HepG2 (cell line): ENCODE measurements around the gene COL5A1. TPM values are rescaled to one million over a fixed set of nuclear protein-coding genes. Genes with fewer than 3 reads are reported as not detected.

ENCODE experiments used
- ARNT ChIP-seq: fragments of 450-650 bp; IDR thresholded peaks from 2 replicates; pipeline ENCODE4 v1.6.1; 2017
- EZH2 ChIP-seq: conservative IDR thresholded peaks from 2 replicates; pipeline ENCODE4 v1.6.1; 2012; ENCODE audit warnings: mild to moderate bottlenecking, low read depth, low read length, moderate library complexity
- STAG1 ChIP-seq: sonication (generic); formaldehyde crosslinking; IDR thresholded peaks from 2 replicates; pipeline ENCODE4 v1.4.0; 2020; ENCODE audit warnings: missing genetic modification reagents
- ZFP36L1 ChIP-seq: sonication (generic); formaldehyde crosslinking; IDR thresholded peaks from 2 replicates; pipeline ENCODE4 v1.8.0; 2022; ENCODE audit warnings: mild to moderate bottlenecking, missing genetic modification reagents, moderate library complexity
- ZNF441 ChIP-seq: sonication (generic); formaldehyde crosslinking; IDR thresholded peaks from 2 replicates; pipeline ENCODE4 v1.7.0; 2021; ENCODE audit warnings: missing genetic modification reagents, borderline replicate concordance
- polyA plus RNA-seq, 8 experiments: library from polyadenylated mRNA; depleted of rRNA in 3 of 8; stranded (reverse) in 7 of 8; unstranded in 1 of 8; fragments of >200 nt; fragmentation: Illumina TruSeq in 4 of 8; extraction: Trizol in 4 of 8; gene quantifications; 2 replicates each; pipeline versions ENCODE4 v1.2.1 to v1.2.3, GENCODE V29; 2011 to 2016; ENCODE audit warnings: low read depth in 4 of 8, missing spikeins in 1 of 8, mixed read lengths in 1 of 8; ENCODE audit not compliant: insufficient read depth in 1 of 8
- total RNA-seq, 5 experiments: library from RNA; depleted of rRNA; stranded (reverse); fragments of >200 nt; fragmentation: Illumina TruSeq; extraction: Trizol; gene quantifications; 2 replicates each; pipeline ENCODE4 v1.2.3, GENCODE V29; 2016; ENCODE audit warnings: low read depth in 1 of 5
- TF ChIP-seq, protein P1 (sequence below): fragments of 450-650 bp; IDR thresholded peaks from 2 replicates; pipeline ENCODE4 v1.6.1; 2016
- TF ChIP-seq, protein P2 (sequence below): sonication (generic); formaldehyde crosslinking; IDR thresholded peaks from 2 replicates; pipeline ENCODE4 v1.4.0; 2020; ENCODE audit warnings: missing genetic modification reagents, borderline replicate concordance

Gene COL5A1
- total and polyA plus RNA-seq, 2 of the 13 experiments (the other 11 are each of a cell fraction or from before 2014, with no cell fraction given), result not detected

DNA sequence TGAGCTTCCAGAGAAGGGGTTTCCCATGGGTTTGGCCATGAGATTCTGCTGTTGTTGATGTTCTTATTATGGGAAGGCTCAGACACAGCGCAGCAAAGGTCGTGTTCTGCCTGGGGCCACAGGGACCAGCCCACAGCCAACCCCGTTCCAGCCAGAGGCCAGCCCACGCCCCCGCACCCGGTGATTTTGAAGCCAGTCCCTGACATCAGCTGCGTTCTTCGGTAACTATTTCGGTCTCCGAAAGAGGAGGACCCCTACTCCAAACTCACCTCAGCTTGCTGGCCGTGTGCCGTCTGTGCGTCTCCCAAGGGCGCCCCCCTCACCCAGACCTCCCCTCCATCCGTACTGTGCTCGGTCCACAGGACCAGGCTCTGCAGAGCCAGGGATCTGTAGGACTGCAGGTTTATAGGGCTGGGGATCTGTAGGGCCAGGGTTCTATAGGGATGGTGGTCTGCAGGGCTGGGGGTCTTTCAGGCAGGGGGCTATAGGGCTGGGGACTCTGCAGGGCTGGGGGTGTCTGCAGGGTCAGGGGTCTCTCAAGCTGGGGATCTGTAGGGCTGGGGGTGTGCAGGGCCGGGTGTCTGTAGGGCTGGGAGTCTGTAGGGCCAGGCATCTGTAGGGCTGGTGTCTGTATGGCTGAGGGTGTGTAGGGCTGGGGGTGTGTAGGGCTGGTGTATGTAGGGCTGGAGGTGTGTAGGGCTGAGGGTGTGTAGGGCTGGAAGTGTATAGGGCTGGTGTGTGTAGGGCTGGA is 11.8 kb downstream of the COL5A1 start (continued):
- TF ChIP-seq EZH2, result no peak
- TF ChIP-seq, protein P1, sequence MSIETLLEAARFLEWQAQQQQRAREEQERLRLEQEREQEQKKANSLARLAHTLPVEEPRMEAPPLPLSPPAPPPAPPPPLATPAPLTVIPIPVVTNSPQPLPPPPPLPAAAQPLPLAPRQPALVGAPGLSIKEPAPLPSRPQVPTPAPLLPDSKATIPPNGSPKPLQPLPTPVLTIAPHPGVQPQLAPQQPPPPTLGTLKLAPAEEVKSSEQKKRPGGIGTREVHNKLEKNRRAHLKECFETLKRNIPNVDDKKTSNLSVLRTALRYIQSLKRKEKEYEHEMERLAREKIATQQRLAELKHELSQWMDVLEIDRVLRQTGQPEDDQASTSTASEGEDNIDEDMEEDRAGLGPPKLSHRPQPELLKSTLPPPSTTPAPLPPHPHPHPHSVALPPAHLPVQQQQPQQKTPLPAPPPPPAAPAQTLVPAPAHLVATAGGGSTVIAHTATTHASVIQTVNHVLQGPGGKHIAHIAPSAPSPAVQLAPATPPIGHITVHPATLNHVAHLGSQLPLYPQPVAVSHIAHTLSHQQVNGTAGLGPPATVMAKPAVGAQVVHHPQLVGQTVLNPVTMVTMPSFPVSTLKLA, result no peak
- no peak for TF ChIP-seq ZFP36L1 (CRISPR knock-in tag)
- TF ChIP-seq ARNT, result no peak
- TF ChIP-seq, protein P2, sequence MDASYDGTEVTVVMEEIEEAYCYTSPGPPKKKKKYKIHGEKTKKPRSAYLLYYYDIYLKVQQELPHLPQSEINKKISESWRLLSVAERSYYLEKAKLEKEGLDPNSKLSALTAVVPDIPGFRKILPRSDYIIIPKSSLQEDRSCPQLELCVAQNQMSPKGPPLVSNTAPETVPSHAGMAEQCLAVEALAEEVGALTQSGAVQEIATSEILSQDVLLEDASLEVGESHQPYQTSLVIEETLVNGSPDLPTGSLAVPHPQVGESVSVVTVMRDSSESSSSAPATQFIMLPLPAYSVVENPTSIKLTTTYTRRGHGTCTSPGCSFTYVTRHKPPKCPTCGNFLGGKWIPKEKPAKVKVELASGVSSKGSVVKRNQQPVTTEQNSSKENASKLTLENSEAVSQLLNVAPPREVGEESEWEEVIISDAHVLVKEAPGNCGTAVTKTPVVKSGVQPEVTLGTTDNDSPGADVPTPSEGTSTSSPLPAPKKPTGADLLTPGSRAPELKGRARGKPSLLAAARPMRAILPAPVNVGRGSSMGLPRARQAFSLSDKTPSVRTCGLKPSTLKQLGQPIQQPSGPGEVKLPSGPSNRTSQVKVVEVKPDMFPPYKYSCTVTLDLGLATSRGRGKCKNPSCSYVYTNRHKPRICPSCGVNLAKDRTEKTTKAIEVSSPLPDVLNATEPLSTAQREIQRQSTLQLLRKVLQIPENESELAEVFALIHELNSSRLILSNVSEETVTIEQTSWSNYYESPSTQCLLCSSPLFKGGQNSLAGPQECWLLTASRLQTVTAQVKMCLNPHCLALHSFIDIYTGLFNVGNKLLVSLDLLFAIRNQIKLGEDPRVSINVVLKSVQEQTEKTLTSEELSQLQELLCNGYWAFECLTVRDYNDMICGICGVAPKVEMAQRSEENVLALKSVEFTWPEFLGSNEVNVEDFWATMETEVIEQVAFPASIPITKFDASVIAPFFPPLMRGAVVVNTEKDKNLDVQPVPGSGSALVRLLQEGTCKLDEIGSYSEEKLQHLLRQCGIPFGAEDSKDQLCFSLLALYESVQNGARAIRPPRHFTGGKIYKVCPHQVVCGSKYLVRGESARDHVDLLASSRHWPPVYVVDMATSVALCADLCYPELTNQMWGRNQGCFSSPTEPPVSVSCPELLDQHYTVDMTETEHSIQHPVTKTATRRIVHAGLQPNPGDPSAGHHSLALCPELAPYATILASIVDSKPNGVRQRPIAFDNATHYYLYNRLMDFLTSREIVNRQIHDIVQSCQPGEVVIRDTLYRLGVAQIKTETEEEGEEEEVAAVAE (CRISPR knock-in tag), result no peak
- no peak for TF ChIP-seq ZNF441 (CRISPR knock-in tag)
- no peak for TF ChIP-seq STAG1 (CRISPR knock-in tag)
